ENCODE data around the gene KIN.
"Not testable (repeated sequence)": the region's sequence is repeated elsewhere in the genome, so short reads cannot be mapped to it uniquely, and the experiment has no call there.

KIN gene

DNA sequence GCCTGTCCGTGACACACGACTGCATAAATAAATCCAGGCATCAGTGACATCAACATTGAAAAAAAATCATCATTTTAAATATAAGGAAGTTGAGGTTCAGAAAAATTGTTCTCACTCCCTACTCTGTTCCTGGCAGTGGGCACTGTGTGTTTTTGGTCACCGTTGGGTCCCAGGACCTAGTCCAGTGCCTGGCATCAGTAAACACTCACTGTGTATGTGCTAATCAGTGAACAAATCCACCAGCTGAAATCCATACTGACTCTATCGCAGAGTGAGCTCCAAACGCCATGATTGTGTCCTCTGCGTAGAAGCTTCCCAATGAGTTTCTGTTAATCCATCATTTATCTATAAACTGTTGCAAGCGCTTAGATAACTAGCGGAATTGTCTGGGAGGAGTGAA is 43.5 kb downstream of the KIN start:
- Histone ChIP-seq H3K4me1 (ENCODE audit: control insufficient read depth, insufficient read depth, low read length) (no peaks in the 10 kb centered on the region), H3K36me3 (ENCODE audit: control insufficient read depth, insufficient read depth, low read length) (no peaks in the 10 kb centered on the region), H3K27ac (ENCODE audit: insufficient read depth, low read depth, low read length, poor library complexity, severe bottlenecking) (no peak overlapping the region), H3K9me3 (ENCODE audit: control insufficient read depth, low read length) (no peaks in the 10 kb centered on the region), H3K4me3 (ENCODE audit: insufficient read depth, low read depth, low read length) (no peak overlapping the region), H3K27me3 (ENCODE audit: control insufficient read depth, insufficient read depth, low read length, poor library complexity, severe bottlenecking) (no peaks in the 10 kb centered on the region)
- 95 to 96% methylated on average over 8 of the region's 8 CpGs for WGBS, 2 experiments

DNA sequence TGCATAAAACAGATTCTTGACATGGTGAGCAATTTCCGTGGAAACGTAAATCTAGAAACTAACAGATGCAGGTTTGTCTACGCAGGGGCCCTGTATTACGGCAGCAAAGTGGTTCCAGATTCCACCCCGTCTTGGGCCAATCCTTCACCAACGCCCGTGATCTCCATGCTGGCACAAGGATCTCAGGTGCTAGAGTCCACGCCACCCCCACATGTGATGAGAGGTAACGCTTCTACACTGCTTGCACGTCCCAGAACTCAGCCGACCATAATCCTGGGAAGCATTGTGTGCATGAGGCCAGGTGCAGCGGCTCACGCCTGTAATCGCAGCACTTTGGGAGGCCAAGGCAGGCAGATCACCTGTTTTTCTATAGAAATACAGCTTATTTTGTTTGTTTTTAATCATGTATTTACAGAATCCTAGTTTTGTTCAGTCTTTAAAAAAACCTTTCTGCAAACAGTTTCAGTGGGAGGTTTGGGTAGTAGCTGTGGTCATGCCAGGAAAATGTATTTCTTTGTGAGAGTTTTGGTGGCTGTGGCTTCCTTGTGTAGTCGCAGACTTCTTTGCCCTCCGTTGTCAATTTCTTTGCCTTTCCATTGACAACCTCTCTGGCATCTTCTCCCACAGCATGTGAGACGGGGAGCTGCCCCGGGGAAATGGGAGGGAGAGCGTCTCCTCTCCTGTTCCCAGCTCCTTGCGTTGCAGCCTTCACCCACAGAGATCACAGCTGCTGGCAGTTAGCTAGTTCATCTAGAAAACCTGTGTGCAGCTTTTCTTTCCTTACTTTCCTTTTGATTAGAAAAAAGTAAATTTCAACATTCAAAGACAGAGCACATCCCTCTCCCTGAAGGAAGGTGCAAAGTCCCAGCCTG is 49.0 kb downstream of the KIN start:
- no peaks in the 10 kb centered on the region for H3K4me1 ChIP-seq (ENCODE audit: control insufficient read depth, insufficient read depth, low read length)
- H3K27me3 ChIP-seq (ENCODE audit: control insufficient read depth, insufficient read depth, low read length, poor library complexity, severe bottlenecking): no peaks in the 10 kb centered on the region
- H3K9me3 ChIP-seq (ENCODE audit: control insufficient read depth, low read length): no peaks in the 10 kb centered on the region
- H3K4me3 ChIP-seq (ENCODE audit: insufficient read depth, low read depth, low read length): no peak overlapping the region
- no peaks in the 10 kb centered on the region for H3K36me3 ChIP-seq (ENCODE audit: control insufficient read depth, insufficient read depth, low read length)
- H3K27ac ChIP-seq (ENCODE audit: insufficient read depth, low read depth, low read length, poor library complexity, severe bottlenecking): no peak overlapping the region
- WGBS, 2 experiments: 87% methylated on average over 20 of the region's 20 CpGs

DNA sequence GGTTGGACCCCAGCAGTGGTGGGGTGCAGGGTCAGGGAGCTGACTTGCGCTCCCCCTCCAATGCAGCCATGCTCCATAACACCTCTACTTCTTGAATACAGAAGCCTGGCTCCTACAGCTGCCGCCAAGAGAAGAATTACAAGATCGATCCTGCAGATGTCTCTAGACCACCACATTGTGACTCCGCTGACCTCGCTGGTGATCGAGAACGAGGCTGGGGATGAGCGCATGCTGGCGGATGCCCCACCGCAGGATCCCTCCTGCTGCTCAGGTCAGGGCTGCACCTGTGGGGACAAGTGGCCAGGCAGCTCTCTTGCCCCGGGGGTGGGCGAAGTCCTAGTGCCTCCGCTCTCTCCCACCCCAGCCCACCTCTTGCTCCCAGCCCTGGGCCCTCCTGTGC is 53.0 kb downstream of the KIN start:
- 82 to 85% methylated on average over 13 of the region's 13 CpGs for WGBS, 2 experiments
- Histone ChIP-seq H3K9me3 (ENCODE audit: control insufficient read depth, low read length) (no peaks in the 10 kb centered on the region), H3K4me3 (ENCODE audit: insufficient read depth, low read depth, low read length) (no peak overlapping the region), H3K4me1 (ENCODE audit: control insufficient read depth, insufficient read depth, low read length) (no peaks in the 10 kb centered on the region), H3K27me3 (ENCODE audit: control insufficient read depth, insufficient read depth, low read length, poor library complexity, severe bottlenecking) (no peaks in the 10 kb centered on the region), H3K36me3 (ENCODE audit: control insufficient read depth, insufficient read depth, low read length) (no peaks in the 10 kb centered on the region), H3K27ac (ENCODE audit: insufficient read depth, low read depth, low read length, poor library complexity, severe bottlenecking) (no peak overlapping the region)

DNA sequence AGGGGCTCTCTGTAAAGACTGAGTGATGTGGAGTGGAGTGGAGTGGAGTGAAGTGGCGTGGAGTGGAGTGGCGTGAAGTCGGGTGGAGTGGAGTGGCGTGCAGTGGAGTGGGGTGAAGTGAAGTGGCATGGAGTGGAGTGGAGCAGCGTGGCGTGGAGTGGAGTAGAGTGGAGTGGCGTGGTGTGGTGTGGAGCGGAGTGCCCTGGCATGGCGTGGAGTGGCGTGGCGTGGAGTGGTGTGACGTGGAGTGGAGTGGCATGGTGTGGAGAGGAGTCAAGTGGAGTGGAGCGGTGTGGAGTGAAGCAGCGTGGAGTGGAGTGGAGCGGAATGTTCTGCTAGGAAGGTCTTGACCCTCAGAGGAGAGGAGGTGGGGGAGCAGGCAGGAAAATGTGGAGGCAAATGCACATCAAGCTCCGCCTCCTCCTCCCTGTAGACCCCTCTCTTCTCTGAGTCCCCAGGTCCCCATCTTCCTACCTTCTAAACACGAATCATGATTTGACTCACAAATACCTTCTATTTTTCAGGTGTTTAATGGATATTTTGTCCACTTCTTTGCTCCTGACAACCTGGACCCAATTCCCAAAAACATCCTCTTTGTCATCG is 64.8 kb downstream of the KIN start:
- Histone ChIP-seq H3K4me1 (ENCODE audit: control insufficient read depth, insufficient read depth, low read length) (no peaks in the 10 kb centered on the region), H3K9me3 (ENCODE audit: control insufficient read depth, low read length) (no peaks in the 10 kb centered on the region), H3K27me3 (ENCODE audit: control insufficient read depth, insufficient read depth, low read length, poor library complexity, severe bottlenecking) (no peaks in the 10 kb centered on the region), H3K27ac (ENCODE audit: insufficient read depth, low read depth, low read length, poor library complexity, severe bottlenecking) (no peak overlapping the region), H3K36me3 (ENCODE audit: control insufficient read depth, insufficient read depth, low read length) (no peaks in the 10 kb centered on the region), H3K4me3 (ENCODE audit: insufficient read depth, low read depth, low read length) (no peak overlapping the region)
- 95 to 97% methylated on average over 17 to 18 of the region's 18 CpGs for WGBS, 2 experiments

DNA sequence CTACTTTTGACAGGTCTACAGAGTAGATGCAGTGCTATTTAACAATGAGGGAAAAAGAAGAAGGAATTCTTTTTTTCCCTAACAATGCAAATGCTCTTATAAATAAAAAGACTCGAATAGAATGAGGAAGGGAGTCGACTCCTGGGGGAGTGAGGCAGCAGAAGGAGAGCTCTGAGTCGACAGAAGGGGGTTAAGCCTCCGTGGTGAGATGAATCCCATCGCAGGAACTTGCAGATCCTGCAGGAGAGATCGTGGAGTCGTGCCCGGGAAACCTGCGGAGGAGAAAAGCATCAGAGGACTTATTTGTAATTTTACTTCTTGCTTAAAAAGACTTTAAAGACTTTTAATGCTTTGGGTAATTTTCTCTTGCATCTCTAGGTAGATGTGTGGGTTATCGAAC is 67.3 kb downstream of the KIN start:
- no peaks in the 10 kb centered on the region for H3K27me3 ChIP-seq (ENCODE audit: control insufficient read depth, insufficient read depth, low read length, poor library complexity, severe bottlenecking)
- H3K4me3 ChIP-seq (ENCODE audit: insufficient read depth, low read depth, low read length): no peak overlapping the region
- WGBS, 2 experiments: 78 to 82% methylated on average over 10 of the region's 10 CpGs
- no peaks in the 10 kb centered on the region for H3K4me1 ChIP-seq (ENCODE audit: control insufficient read depth, insufficient read depth, low read length)
- no peaks in the 10 kb centered on the region for H3K9me3 ChIP-seq (ENCODE audit: control insufficient read depth, low read length)
- H3K27ac ChIP-seq (ENCODE audit: insufficient read depth, low read depth, low read length, poor library complexity, severe bottlenecking): no peak overlapping the region
- H3K36me3 ChIP-seq (ENCODE audit: control insufficient read depth, insufficient read depth, low read length): no peaks in the 10 kb centered on the region

DNA sequence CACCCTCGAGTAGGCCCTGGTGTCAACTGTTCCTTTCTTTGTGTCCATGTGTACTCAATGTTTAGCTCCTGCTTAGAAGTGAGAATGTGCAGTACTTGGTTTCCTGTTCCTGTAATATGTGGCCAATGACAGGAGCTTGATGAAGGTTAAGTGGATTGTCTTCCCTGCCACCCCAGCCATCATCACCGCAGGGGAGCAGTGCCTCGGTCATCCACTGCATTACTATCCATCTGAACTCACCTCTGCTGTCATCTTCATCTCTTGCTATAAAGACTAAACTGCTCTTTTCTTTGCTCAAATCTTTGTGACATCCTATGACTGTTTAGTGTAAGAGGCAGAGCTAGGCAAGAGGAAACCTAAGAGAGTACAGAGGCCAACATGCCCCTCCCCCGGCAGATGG is 69.1 kb downstream of the KIN start:
- Histone ChIP-seq H3K27ac (ENCODE audit: insufficient read depth, low read depth, low read length, poor library complexity, severe bottlenecking) (no peak overlapping the region), H3K9me3 (ENCODE audit: control insufficient read depth, low read length) (no peaks in the 10 kb centered on the region), H3K4me1 (ENCODE audit: control insufficient read depth, insufficient read depth, low read length) (no peaks in the 10 kb centered on the region), H3K4me3 (ENCODE audit: insufficient read depth, low read depth, low read length) (no peak overlapping the region), H3K36me3 (ENCODE audit: control insufficient read depth, insufficient read depth, low read length) (no peaks in the 10 kb centered on the region), H3K27me3 (ENCODE audit: control insufficient read depth, insufficient read depth, low read length, poor library complexity, severe bottlenecking) (no peaks in the 10 kb centered on the region)
- 88 to 91% methylated on average over 3 to 4 of the region's 4 CpGs for WGBS, 2 experiments

DNA sequence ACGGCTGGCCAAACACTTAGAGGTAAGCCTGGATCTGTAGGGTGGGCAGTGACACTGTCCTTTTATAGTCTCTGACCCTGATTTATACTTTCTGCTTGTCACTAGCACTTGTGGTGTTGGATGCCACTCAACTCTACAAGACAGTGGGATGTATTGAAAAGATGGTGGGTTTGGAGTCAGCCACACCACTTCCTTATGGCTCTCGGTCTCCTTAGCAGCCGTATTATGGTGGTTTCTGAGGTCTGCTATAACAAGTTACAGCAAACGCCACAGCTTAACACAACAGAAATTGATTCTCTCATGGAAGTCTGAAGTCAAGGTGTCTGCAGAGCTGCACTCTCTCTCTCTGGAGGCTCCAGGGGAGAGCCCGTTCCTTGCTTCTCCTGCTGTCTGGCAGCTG is 70.0 kb downstream of the KIN start:
- Histone ChIP-seq H3K27me3 (ENCODE audit: control insufficient read depth, insufficient read depth, low read length, poor library complexity, severe bottlenecking) (no peaks in the 10 kb centered on the region), H3K4me1 (ENCODE audit: control insufficient read depth, insufficient read depth, low read length) (no peaks in the 10 kb centered on the region), H3K4me3 (ENCODE audit: insufficient read depth, low read depth, low read length) (no peak overlapping the region), H3K9me3 (ENCODE audit: control insufficient read depth, low read length) (no peaks in the 10 kb centered on the region), H3K27ac (ENCODE audit: insufficient read depth, low read depth, low read length, poor library complexity, severe bottlenecking) (no peak overlapping the region), H3K36me3 (ENCODE audit: control insufficient read depth, insufficient read depth, low read length) (no peaks in the 10 kb centered on the region)
- 90 to 91% methylated on average over 5 of the region's 5 CpGs for WGBS, 2 experiments

DNA sequence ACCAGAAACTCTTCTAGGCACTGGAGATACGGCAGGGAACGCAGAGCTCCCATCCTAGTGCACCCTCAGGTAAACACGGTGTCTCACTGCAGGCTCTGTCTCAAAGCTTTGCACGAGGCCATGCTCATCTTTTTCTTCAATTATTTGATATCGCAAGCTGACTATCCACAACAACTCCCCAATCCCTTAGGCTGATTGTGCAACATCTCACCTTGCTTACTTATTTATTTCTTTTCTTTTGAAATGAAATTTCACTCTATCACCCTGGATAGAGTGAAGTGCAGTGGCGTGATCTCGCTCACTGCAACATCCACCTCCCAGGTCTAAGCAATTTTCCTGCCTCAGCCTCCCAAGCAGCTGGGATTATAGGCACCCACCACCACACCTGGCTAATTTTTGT is 72.3 kb downstream of the KIN start:
- 84 to 90% methylated on average over 7 of the region's 7 CpGs for WGBS, 2 experiments

DNA sequence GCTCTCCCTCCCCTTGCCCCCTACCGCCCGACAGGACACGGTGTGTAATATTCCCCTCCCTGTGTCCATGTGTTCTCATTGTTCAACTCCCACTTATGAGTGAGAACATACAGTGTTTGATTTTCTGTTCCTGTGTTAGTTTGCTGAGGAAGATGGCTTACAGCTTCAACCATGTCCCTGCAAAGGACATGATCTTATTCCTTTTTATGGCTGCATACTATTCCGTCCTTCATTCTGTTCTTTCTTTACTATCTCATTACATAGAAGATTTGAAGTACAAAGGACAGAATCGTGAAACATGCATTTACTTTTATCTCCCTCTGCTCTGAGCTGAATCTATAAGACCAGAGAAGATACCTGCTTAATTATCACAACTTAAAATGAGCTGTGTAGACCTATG is 76.7 kb downstream of the KIN start:
- 81 to 86% methylated on average over 5 of the region's 5 CpGs for WGBS, 2 experiments
- not testable (repeated sequence) for H3K27me3 ChIP-seq (ENCODE audit: control insufficient read depth, insufficient read depth, low read length, poor library complexity, severe bottlenecking)

More for the DNA sequence above, 72.3 kb downstream of the KIN start:
- Histone ChIP-seq H3K9me3 (ENCODE audit: control insufficient read depth, low read length) (no peaks in the 10 kb centered on the region), H3K4me1 (ENCODE audit: control insufficient read depth, insufficient read depth, low read length) (no peaks in the 10 kb centered on the region), H3K36me3 (ENCODE audit: control insufficient read depth, insufficient read depth, low read length) (no peaks in the 10 kb centered on the region), H3K27ac (ENCODE audit: insufficient read depth, low read depth, low read length, poor library complexity, severe bottlenecking) (no peak overlapping the region), H3K4me3 (ENCODE audit: insufficient read depth, low read depth, low read length) (no peak overlapping the region), H3K27me3 (ENCODE audit: control insufficient read depth, insufficient read depth, low read length, poor library complexity, severe bottlenecking) (no peaks in the 10 kb centered on the region)

DNA sequence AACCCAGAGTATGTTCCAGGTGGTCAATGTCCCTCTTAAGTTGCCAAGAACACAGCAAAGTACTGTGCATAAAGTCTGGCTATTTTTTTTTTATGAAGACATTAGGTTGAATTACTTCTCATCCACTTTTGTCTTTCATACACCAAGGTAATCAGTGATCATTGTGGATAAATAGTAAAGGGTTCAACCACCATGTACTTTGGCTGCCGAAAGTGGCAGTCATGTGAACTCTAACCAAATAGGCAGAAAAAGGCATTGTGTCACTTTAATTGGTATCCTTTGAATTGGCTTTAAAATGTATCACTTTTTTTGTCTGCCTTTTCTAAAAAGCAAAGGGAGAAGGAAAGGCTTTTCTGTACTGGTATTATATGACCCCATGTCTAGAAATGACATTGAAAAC is 77.3 kb downstream of the KIN start:
- Histone ChIP-seq H3K27ac (ENCODE audit: insufficient read depth, low read depth, low read length, poor library complexity, severe bottlenecking) (no peak overlapping the region), H3K9me3 (ENCODE audit: control insufficient read depth, low read length) (no peaks in the 10 kb centered on the region), H3K36me3 (ENCODE audit: control insufficient read depth, insufficient read depth, low read length) (no peaks in the 10 kb centered on the region), H3K27me3 (ENCODE audit: control insufficient read depth, insufficient read depth, low read length, poor library complexity, severe bottlenecking) (no peaks in the 10 kb centered on the region), H3K4me3 (ENCODE audit: insufficient read depth, low read depth, low read length) (no peak overlapping the region), H3K4me1 (ENCODE audit: control insufficient read depth, insufficient read depth, low read length) (no peaks in the 10 kb centered on the region)
- 96 to 100% methylated on average over 1 of the region's 1 CpG for WGBS, 2 experiments

More for the DNA sequence above, 76.7 kb downstream of the KIN start:
- H3K4me1 ChIP-seq (ENCODE audit: control insufficient read depth, insufficient read depth, low read length); H3K4me3 ChIP-seq (ENCODE audit: insufficient read depth, low read depth, low read length); H3K9me3 ChIP-seq (ENCODE audit: control insufficient read depth, low read length); H3K36me3 ChIP-seq (ENCODE audit: control insufficient read depth, insufficient read depth, low read length); H3K27ac ChIP-seq (ENCODE audit: insufficient read depth, low read depth, low read length, poor library complexity, severe bottlenecking): not testable (repeated sequence)
